Gastroesophageal sphincter (tissue), 4 donors: ENCODE results near the gene POU2AF3. TPM values are rescaled to one million over a fixed set of nuclear protein-coding genes. Genes with fewer than 3 reads are reported as not detected.

Experiments
- ATAC-seq: fragments of 150-250 bp; one replicate; pipeline ENCODE4 v1.9.1; 2016; ENCODE audit warnings: mild to moderate bottlenecking, moderate library complexity
- H3K27ac ChIP-seq, 4 donors: fragments of 200-600 bp; sonication (generic) in 3 of 4; 1 replicate in 3 of 4; 2 replicates in 1 of 4; pipeline ENCODE4 v1.5.1; 2016 to 2019
- H3K27me3 ChIP-seq: fragments of 200-600 bp; sonication (generic); one replicate; pipeline ENCODE4 v1.5.1; 2019
- H3K36me3 ChIP-seq, 2 donors: fragments of 200-600 bp; sonication (generic); one replicate each; pipeline ENCODE4 v1.5.1; 2019; ENCODE audit warnings: control low read depth in 1 of 2
- H3K4me1 ChIP-seq, 3 donors: fragments of 200-600 bp; sonication (generic); 1 replicate in 2 of 3; 2 replicates in 1 of 3; pipeline ENCODE4 v1.5.1; 2016 to 2019; ENCODE audit warnings: control low read depth in 2 of 3
- H3K4me3 ChIP-seq, 2 donors: fragments of 200-600 bp; sonication (generic); one replicate each; pipeline ENCODE4 v1.5.1; 2019; ENCODE audit warnings: mild to moderate bottlenecking in 1 of 2, moderate library complexity in 1 of 2
- H3K9me3 ChIP-seq, 3 donors: fragments of 200-600 bp; sonication (generic); one replicate each; pipeline ENCODE4 v1.5.1; 2017 to 2019; ENCODE audit warnings: control low read depth in 2 of 3
- CTCF ChIP-seq, 4 experiments: fragments of 200-600 bp in 2 of 4; fragments of 450-650 bp in 2 of 4; sonication (generic) in 1 of 4; IDR thresholded peaks; one replicate each; pipeline ENCODE4 v1.5.1; 2017 to 2019; ENCODE audit warnings: antibody characterized with exemption in 4 of 4, mild to moderate bottlenecking in 2 of 4, moderate library complexity in 2 of 4
- EP300 ChIP-seq: sonication (generic); formaldehyde crosslinking; IDR thresholded peaks from one replicate; pipeline ENCODE4 v1.6.1; 2017; ENCODE audit warnings: antibody characterized with exemption, mild to moderate bottlenecking
- POLR2A ChIP-seq, 2 donors: fragments of 450-650 bp; IDR thresholded peaks; one replicate each; pipeline ENCODE4 v1.6.1; 2017; ENCODE audit warnings: antibody characterized with exemption in 2 of 2, mild to moderate bottlenecking in 2 of 2, moderate library complexity in 1 of 2
- POLR2AphosphoS5 ChIP-seq: sonication (generic); formaldehyde crosslinking; IDR thresholded peaks from one replicate; pipeline ENCODE4 v1.6.1; 2017; ENCODE audit warnings: antibody characterized with exemption
- WGBS, 2 donors: methylation state at CpG; one replicate each; pipeline ENCODE4 v1.1.5; 2018; ENCODE audit warnings: low coverage in 1 of 2; 5-methylcytosine and 5-hydroxymethylcytosine counted together
- total RNA-seq, 4 donors: library from RNA; depleted of rRNA; stranded (reverse); fragments of >200 nt; gene quantifications; one replicate each; pipeline ENCODE4 v1.1.0, GENCODE V29; 2016

The POU2AF3 gene
- total RNA-seq, 4 donors from 2014 or later = 1.5 to 3.8 (median 2.2) TPM

GRCh38 chr11:111305876-111306275, 7.5 kb downstream of the POU2AF3 start:
- no peak overlapping the region for H3K4me3 ChIP-seq
- no peaks in the 10 kb centered on the region for H3K27me3 ChIP-seq
- no peaks in the 10 kb centered on the region for H3K9me3 ChIP-seq
- 89 to 95% methylated on average over 4 of the region's 4 CpGs for WGBS, 2 donors
- TF ChIP-seq CTCF (IDR thresholded peaks at IDR 0.05) (no peak), POLR2AphosphoS5 (no peak), POLR2A (IDR thresholded peaks at IDR 0.05) (no peak), EP300 (no peak)
- no peaks in the 10 kb centered on the region for H3K36me3 ChIP-seq
- H3K27ac ChIP-seq = no peak overlapping the region
- H3K4me1 ChIP-seq = peaks cover 0 to 26% (median 3%) of the 10 kb centered on the region in 3 donors
- ATAC-seq = no peak

- Histone ChIP-seq H3K27me3 (no peaks in the 10 kb centered on the region), H3K4me1 (peaks cover 0 to 22% (median 3%) of the 10 kb centered on the region in 3 donors)
- no peak for ATAC-seq
Measured at GRCh38 chr11:111306321-111306720, 8.0 kb downstream of the POU2AF3 start.

GRCh38 chr11:111307472-111308108, 9.2 kb downstream of the POU2AF3 start:
- H3K4me1 ChIP-seq = peaks cover 0 to 12% (median 3%) of the 10 kb centered on the region in 3 donors
- H3K27ac ChIP-seq = no peak overlapping the region
- no peaks in the 10 kb centered on the region for H3K36me3 ChIP-seq
- 84 to 87% methylated on average over 3 of the region's 3 CpGs for WGBS, 2 donors
- no peak for TF ChIP-seq POLR2AphosphoS5
- no peak for TF ChIP-seq EP300
- TF ChIP-seq CTCF (IDR thresholded peaks at IDR 0.05) = no peak
- no peak for TF ChIP-seq POLR2A (IDR thresholded peaks at IDR 0.05)
- ATAC-seq = no peak
- no peaks in the 10 kb centered on the region for H3K27me3 ChIP-seq
- H3K4me3 ChIP-seq = no peak overlapping the region
- no peaks in the 10 kb centered on the region for H3K9me3 ChIP-seq

More at GRCh38 chr11:111306321-111306720, 8.0 kb downstream of the POU2AF3 start:
- no peak for TF ChIP-seq EP300
- TF ChIP-seq POLR2A (IDR thresholded peaks at IDR 0.05) = no peak
- no peak for TF ChIP-seq POLR2AphosphoS5
- no peak for TF ChIP-seq CTCF (IDR thresholded peaks at IDR 0.05)
- Histone ChIP-seq H3K9me3 (no peaks in the 10 kb centered on the region), H3K27ac (no peak overlapping the region), H3K36me3 (no peaks in the 10 kb centered on the region), H3K4me3 (no peak overlapping the region)
- 67 to 90% methylated on average over 1 to 5 of the region's 5 CpGs for WGBS, 2 donors

- 77 to 88% methylated on average over 1 of the region's 7 CpGs for WGBS, 2 donors
- Histone ChIP-seq H3K9me3 (no peaks in the 10 kb centered on the region), H3K4me1 (peaks cover 0 to 7% (median 3%) of the 10 kb centered on the region in 3 donors), H3K36me3 (no peaks in the 10 kb centered on the region), H3K27ac (no peak overlapping the region), H3K4me3 (no peak overlapping the region), H3K27me3 (no peaks in the 10 kb centered on the region)
- TF ChIP-seq EP300 (no peak), POLR2AphosphoS5 (no peak), CTCF (IDR thresholded peaks at IDR 0.05) (no peak), POLR2A (IDR thresholded peaks at IDR 0.05) (no peak)
- no peak for ATAC-seq
Measured at GRCh38 chr11:111308140-111308539, 9.8 kb downstream of the POU2AF3 start.

- Histone ChIP-seq H3K27me3 (no peaks in the 10 kb centered on the region), H3K27ac (no peak overlapping the region), H3K4me1 (no peaks in the 10 kb centered on the region), H3K4me3 (no peak overlapping the region), H3K36me3 (no peaks in the 10 kb centered on the region), H3K9me3 (no peaks in the 10 kb centered on the region)
- 69 to 76% methylated on average over 3 to 5 of the region's 5 CpGs for whole genome bisulfite sequencing, 2 donors
- no peak for ATAC-seq
- TF ChIP-seq POLR2A (IDR thresholded peaks at IDR 0.05) (no peak), EP300 (no peak)
Measured at GRCh38 chr11:111309215-111309915, 11.0 kb downstream of the POU2AF3 start.
